ENCODE measurements around the gene SEMA3D. TPM values are rescaled to one million over a fixed set of nuclear protein-coding genes. Genes with fewer than 3 reads are reported as not detected.

SEMA3D gene
- total RNA-seq, 1 experiment from 2014 or later: 1.4 TPM

- TF ChIP-seq ATF3 (IDR thresholded peaks at IDR 0.05) (no peak), CBX3 (IDR thresholded peaks at IDR 0.05; ENCODE audit: low read depth) (peak; percentile 69; the same call in 1 of the 2 replicates), SP1 (IDR thresholded peaks at IDR 0.05; ENCODE audit: low read depth) (no peak), JUND (IDR thresholded peaks at IDR 0.05) (no peak), ELF1 (IDR thresholded peaks at IDR 0.05; ENCODE audit: borderline replicate concordance, low read depth) (no peak)
Observed at GRCh38 chr7:85186521-85187241, at the start of gene SEMA3D (continued).

GRCh38 chr7:85234730-85235129, 47.9 kb upstream of the SEMA3D start:
- Histone ChIP-seq H3K4me3 (replicated peaks in 1 of 2; ENCODE audit: low read depth in 1 of 2, low read length in 2 of 2) (no peak overlapping the region), H4K20me1 (ENCODE audit: insufficient read depth) (no peaks in the 10 kb centered on the region), H3K9ac (ENCODE audit: low read length) (no peak overlapping the region), H3K36me3 (ENCODE audit: control insufficient read depth in 1 of 2, insufficient read depth in 2 of 2, low read length in 2 of 2) (no peaks in the 10 kb centered on the region), H3K4me2 (ENCODE audit: low read length) (no peak overlapping the region), H2AFZ (ENCODE audit: low read depth, low read length, poor library complexity, severe bottlenecking) (no peak overlapping the region), H3K27ac (ENCODE audit: low read depth, low read length) (no peak overlapping the region), H3K79me2 (ENCODE audit: insufficient read depth, low read length) (no peaks in the 10 kb centered on the region), H3K27me3 (ENCODE audit: insufficient read depth, low read length) (0 out of 2 replicates have a peak, but pooled peaks cover 4% of the 10 kb centered on the region), H3K4me1 (ENCODE audit: control insufficient read depth in 1 of 2, insufficient read depth in 2 of 2, low read length in 2 of 2) (no peaks in the 10 kb centered on the region), H3K9me3 (ENCODE audit: control insufficient read depth in 1 of 2, insufficient read depth in 1 of 2, low read depth in 1 of 2, low read length in 2 of 2) (no peaks in the 10 kb centered on the region), H3K9me2 (ENCODE audit: insufficient read depth) (no peaks in the 10 kb centered on the region)
- ATAC-seq: no peak
- RAD21 ChIA-PET (ENCODE audit: low non-redundant PET in 1 of 2, low total read pairs in 2 of 2, uncharacterized antibody in 2 of 2, unreplicated experiment in 2 of 2): no interaction called here
- no peak for TF ChIP-seq CTCF (IDR thresholded peaks at IDR 0.05 in 2 of 3, conservative IDR thresholded peaks at IDR 0.05 in 1 of 3; ENCODE audit: borderline replicate concordance in 1 of 3, insufficient read depth in 1 of 3, low read depth in 2 of 3, low read length in 2 of 3)
- TF ChIP-seq FOSL1 (IDR thresholded peaks at IDR 0.05; ENCODE audit: low read depth): no peak
- TF ChIP-seq JUND (IDR thresholded peaks at IDR 0.05): no peak
- no peak for TF ChIP-seq ATF3 (IDR thresholded peaks at IDR 0.05)
- no peak for TF ChIP-seq ZBTB33 (IDR thresholded peaks at IDR 0.05; ENCODE audit: extremely low read depth, insufficient replicate concordance, low read length)
- no peak for TF ChIP-seq SRF (IDR thresholded peaks at IDR 0.05; ENCODE audit: low read depth)
- TF ChIP-seq CBX3 (IDR thresholded peaks at IDR 0.05; ENCODE audit: low read depth): no peak
- no peak for TF ChIP-seq YY1 (IDR thresholded peaks at IDR 0.05; ENCODE audit: extremely low read depth, insufficient replicate concordance, low read depth, low read length)
- TF ChIP-seq ZNF274 (IDR thresholded peaks at IDR 0.05; ENCODE audit: low read depth, low read length): no peak
- no peak for TF ChIP-seq EZH2phosphoT487 (IDR thresholded peaks at IDR 0.05; ENCODE audit: borderline replicate concordance)
- no peak for TF ChIP-seq SP1 (IDR thresholded peaks at IDR 0.05; ENCODE audit: low read depth)
- no peak for TF ChIP-seq TCF7L2 (IDR thresholded peaks at IDR 0.05; ENCODE audit: borderline replicate concordance, extremely low read depth, insufficient read depth, insufficient read length)
- TF ChIP-seq ELF1 (IDR thresholded peaks at IDR 0.05; ENCODE audit: borderline replicate concordance, low read depth): no peak
- no peak for TF ChIP-seq CEBPB (IDR thresholded peaks at IDR 0.05; ENCODE audit: low read depth)
- TF ChIP-seq EZH2 (IDR thresholded peaks at IDR 0.05): no peak
- POLR2A ChIA-PET: no interaction called here
- no TSS peak for BruUV-seq (replicated peaks)
- DNase-seq (ENCODE audit: low read depth, low spot score): no peak
- intact Hi-C loops (cut with micrococcal nuclease): no loop called here
- CTCF ChIA-PET: no interaction called here
